Stimulated activated CD8-positive, alpha-beta memory T cell treated with anti-CD3 and anti-CD28 coated beads, Interleukin-15, amount 100 ng/mL, for 24 hours (primary cell): Measurements from ENCODE around the gene ANKFN1.
"Not testable (repeated sequence)": the region's sequence is repeated elsewhere in the genome, so short reads cannot be mapped to it uniquely, and the experiment has no call there.

Experiments
- DNase-seq: peaks from one replicate; pipeline ENCODE4 v3.0.0-alpha.2; 2020; ENCODE audit warnings: low read depth

The ANKFN1 gene

DNA sequence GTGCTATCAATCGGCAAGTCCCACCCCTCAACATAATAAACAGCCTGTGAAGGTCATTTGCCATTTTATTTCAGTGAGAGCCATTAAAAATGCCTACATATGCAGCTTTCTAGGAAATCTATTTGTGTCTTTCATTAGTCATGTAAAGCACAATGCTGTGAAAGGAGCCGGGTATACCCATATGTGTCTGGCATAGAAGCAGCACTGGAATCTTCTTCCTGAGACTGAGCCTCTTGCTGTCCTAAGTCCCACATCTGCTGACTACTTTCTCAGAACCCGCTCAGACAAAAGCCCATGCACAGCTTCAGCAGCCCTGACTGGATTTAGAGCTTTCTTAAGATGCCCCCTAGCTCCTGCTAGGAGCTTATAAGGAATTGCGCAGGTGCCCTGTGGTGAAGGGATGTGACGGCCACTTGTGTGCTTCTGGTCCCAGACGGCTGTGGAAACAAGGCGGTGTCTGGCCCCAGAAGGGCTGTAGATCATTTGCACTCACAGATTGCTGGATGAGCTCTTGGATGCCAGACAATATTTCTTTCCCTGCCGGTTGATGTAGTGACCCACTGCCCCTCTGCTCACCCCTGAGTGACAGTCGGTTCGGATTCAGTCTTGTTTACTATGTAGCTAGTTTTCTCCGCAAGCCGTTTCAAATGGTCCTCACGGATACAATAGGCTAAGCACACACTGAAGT is 172.2 kb downstream of the ANKFN1 start:
- DNase-seq = no peak

DNA sequence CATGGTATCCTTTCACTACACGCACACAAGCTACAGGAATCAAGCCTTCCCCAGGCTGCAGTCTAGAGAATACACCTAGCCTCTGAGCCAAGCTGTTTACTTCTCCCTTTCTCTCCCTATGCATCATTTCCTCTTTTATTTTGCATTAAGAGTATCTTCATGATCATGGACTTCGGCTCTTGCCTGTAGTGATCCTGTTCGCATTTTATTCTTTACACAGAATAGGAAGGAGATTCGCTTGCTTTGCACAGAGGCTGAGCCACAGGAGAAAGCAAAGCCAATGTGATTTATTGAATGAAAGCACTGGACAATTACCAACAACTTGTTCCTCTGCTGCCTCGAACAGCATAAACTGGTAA is 172.7 kb downstream of the ANKFN1 start:
- no peak for DNase-seq

DNA sequence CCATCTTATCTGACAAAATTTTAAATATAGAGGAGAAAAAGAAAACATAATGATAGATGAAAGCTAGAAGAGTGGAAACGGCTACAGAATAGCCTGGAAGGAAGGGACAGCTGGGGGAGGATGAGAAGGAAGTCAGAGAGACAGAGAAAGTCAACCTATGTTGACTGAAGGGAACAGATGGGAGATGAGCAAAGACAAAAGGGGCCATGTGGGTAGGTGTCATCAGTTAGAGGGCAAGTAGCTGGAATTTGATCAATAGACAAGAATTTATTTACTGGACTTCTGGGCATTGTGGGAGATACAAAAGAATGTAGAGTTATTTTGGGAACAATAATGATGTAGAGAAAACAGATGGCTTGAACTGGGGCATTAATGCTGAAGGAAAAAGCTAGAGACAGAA is 194.4 kb downstream of the ANKFN1 start:
- DNase-seq = no peak

DNA sequence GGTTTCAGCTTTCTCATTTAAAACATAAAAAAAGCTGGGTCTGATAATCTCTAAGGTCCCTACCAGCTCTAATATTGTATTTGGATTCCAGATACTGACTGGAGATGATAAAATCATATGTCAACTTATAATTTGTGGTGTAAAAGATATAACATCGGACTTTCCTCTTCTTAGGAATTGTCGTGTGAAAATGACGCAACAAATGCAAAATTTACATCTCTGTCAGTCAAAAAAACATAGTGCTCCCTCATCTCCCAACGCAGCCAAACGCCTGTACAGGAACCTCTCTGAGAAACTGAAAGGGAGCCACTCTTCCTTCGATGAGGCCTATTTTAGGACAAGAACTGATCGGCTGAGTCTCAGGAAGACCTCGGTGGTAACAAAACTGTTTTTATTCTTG is 197.3 kb downstream of the ANKFN1 start:
- DNase-seq = no peak

DNA sequence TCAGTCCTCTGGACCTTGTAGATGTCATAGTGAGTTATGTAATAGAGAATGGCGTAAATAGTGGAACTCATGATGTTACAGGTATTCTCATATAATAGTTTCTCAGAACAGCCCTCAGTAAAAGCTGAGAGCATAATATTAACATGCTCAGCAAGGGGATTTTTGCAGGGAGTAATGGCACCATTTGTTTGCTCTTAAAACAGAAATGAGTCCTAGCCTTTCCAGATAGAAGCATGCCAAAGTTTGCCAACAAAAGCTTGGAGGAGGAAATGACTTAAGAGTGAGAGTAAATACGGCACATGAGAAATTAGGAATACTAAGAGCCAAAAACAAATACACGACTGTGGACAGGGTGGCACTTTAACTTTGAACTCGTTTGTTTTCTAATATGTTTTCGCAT is 198.4 kb downstream of the ANKFN1 start:
- DNase-seq = no peak

DNA sequence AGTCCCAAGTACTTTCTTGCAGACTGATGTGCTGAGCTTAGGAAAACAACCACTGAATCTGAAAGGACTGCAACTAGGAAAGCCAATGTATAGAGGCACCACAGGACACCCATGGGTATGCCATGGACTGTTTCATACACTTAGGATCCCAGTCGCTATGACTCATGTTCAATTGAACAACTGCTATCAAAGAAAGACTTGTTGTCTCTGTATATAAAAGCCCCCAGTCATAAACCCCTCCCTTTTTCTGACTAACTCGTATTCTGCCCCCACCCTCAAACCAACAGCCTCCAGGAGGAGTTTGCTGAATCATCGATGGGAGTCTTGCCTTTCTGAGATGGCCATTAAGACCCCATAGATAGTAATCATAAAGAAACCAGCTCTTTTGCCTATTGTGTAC is 205.4 kb downstream of the ANKFN1 start:
- DNase-seq = no peak

DNA sequence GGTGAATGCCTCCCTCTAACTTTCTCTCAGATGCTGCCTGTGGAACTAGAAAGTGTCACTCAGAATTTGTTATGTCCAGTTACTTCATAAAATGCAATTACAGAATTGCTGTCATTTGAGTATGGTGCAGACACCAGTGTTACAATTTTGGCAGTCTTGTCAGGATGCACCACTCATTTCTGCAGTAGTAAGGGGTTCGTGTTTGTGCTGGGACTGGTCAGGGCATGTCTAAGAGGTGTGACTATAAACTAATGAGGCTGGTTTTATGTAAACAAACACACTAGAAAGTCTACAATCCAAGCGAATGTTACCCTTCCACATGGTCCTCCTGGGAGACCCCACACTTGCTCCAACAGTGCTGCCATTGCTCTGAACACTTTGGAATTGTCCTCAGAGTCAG is 206.2 kb downstream of the ANKFN1 start:
- no peak for DNase-seq

DNA sequence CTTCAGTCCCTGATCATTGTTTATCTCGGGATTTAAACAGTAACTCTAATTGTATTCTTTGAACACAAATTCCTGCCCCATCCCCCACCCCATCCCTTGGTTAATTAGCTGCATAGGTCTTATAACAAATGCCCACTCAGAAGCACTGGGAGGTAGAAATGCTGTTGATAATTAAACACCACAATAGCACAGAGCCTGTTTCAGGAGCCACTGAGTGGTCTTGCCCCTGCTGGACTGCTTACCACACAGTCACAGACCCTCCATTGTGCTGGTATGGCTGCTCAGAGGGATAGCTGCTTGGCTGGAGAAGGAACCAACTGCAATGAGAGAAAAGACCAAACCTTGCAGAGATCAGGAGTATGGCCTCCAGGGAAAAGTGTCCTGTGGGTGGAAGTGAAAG is 214.1 kb downstream of the ANKFN1 start:
- DNase-seq = no peak

DNA sequence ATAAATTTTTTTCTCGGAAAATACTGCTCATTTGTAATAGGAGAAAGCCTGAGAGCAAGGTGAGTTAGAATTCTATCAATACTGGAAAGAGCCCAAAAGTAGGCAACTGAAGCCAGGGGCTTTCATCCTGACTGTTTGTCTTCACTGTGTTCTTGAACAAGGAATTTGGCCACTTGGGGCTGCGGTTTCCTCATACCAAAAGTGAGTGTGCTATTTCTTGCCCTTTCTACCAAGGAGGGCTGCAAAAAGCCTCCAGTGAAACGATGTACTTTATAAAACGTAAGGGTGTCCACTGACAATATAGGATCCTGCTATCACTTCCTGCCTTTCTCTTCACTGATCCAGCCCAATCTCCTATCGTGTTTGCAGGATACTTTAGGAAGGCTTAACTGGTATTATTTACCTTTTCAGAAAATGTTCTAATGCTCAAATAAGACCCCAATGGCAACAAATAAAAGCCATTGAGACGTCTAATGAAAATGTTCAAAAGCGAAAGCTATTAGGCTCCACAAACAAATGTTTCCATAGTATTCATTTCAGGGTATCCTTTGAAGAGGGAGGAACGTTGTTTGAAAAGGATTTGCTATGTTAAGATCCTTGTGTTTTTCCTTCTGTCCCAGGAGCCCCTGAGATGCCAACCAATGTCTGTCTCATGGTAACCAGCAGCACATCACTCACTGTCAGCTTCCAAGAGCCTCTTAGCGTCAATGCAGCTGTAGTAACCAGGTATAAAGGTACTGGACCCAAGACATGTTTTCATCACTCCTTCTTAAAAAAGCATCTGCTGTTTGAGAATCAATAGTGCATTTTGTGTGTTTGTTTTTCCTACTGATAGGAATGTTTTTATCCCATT is 220.9 kb downstream of the ANKFN1 start:
- DNase-seq = no peak

DNA sequence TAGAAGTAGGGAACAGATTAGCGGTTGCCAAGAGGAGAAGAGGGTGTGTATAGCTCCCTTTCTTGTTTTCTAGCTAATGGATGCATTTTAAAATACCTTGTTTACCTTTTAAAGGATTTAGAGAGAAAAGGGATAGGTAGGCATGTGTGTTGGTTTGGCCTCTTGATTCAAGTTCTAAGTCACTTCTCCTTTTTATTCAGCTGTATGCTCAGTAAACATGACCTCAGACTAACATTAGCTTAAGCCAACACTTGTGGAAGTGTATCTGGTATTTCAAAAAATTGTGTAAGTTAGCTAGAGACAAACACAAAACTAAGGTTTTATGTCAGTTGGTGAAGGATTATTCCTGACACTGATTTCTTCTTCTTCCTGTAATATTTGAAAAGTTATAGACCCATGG is 236.1 kb downstream of the ANKFN1 start:
- DNase-seq = no peak

DNA sequence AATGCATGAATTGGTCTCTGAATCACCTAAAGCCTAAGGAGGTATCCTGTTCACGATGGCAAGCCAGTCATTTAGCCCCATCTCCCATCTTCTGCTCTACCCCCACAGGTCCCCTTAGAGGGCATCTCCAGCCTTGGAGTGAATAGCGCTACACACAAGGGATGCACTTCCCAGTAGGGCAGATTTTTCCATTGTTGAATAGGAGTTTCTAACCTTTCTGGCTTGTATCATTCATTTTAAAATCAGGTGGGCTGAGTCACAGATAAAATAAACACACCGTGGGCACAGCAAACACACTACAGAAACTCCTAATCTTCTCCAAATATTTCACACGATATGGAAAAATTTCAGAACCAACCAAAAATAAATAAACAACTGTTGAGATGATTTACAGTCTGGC is 239.0 kb downstream of the ANKFN1 start:
- DNase-seq = no peak

DNA sequence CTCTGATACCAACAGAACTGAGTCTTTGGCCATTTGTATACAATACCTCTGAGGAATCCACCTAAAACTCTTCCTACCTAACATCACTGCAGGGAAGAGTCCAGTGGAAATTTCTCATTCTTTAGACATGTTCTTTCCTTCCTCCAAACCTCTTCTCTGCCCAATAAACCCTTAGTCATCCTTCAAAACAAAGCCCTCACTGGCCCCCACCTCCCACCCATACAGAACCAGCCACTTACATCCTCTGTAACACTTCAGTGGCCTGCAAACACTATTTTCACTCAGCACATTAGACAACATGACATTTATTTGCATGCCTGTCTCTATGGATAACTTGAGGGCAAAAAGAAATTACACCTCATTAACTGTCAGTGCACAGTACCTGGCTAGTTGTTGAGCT is 239.9 kb downstream of the ANKFN1 start:
- DNase-seq = no peak

DNA sequence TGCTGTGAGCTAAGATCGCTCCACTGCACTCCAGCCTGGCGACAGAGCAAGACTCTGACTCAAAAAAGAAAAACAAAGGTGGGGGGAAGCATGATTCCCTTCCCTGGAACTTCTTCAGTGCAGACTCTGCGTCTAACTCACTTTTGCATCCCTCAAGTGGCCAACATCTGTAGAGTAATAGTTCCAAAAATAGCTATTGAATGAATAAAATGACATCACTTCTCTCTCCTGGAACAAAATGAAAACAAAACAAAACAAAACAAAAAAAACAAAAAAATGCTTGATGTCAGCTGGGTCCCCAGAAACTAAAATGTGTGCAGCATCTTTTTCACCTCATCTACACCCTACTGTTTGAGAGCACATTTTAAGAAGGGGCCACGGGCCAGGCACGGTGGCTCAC is 242.5 kb downstream of the ANKFN1 start:
- no peak for DNase-seq

DNA sequence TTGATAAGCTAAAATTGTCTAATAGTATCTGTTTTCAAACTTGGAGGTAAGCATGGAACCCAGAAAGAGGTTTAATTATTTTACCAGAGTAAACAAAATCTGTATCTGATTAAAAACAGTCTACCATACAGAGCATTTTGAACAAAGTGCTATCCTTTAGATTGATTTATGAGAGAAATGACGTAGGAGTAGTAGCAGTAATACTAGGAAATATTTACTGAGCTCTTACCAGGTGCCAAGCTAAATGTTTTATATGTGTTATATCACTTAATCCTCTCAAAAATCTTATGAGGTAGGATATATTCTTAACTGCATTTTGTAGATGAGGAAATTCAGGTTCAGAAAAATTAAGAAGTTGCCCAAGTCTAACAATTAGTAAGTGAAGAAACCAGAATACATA is 253.8 kb downstream of the ANKFN1 start:
- no peak for DNase-seq

DNA sequence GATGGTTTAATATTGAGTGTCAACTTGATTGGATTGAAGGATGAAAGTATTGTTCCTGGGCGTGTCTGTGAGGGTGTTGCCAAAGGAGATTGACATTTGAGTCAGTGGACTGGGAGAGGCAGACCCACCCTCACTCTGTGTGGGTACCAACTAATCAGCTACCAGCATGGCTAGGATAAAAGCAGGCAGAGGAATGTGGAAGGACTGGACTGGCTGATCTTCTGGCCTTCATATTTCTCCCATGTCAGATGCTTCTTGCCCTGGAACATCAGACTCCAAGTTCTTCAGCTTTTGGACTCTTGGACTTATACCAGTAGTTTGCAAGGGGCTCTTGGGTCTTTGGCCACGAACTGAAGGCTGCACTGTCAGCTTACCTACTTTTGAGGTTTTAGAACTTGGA is 259.1 kb downstream of the ANKFN1 start:
- not testable (repeated sequence) for DNase-seq

DNA sequence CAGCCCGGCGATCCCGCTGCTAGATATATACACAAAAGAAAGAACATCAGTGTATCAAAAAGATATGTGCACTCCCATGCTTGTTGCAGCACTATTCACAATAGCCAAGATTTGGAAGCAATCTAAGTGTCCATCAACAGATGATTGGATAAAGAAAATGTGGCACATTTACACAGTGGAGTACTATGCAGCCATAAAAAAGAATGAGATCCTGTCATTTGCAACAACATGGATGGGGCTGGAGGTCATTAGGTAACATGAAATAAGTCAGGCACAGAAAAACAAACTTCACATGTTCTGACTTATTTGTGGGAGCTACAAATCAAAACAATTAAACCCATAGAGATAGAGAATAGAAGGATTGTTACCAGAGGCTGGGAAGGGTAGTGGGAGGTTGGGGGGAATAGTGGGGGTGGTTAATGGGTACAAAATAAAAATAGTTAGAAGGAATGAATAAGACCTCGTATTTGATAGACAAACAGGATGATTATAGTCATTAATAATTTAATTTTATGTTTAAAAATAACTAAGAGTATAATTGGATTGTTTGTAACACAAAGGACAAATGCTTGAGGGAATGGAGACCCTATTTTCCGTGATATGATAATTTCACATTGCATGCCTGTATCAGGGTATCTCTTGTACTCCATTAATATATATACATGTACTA is 263.5 kb downstream of the ANKFN1 start:
- no peak for DNase-seq

DNA sequence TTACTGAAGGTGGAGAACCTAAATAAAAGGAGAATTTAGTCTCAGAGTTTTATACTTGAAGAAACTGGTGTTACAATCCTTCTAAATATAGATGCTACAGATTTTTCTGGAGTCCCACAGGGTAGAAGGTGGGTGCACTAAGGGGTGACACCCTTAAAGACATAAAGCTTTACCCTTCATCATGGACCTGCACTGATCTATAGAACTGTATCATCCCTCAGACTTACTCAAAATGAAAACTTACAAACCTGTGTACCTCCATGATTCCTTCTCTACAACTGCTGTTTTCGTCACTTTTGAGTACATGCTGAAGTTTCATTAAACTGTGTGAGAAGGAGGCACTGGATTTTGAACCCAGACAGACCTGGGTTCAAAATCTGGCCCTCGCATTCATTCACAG is 270.7 kb downstream of the ANKFN1 start:
- DNase-seq = no peak

DNA sequence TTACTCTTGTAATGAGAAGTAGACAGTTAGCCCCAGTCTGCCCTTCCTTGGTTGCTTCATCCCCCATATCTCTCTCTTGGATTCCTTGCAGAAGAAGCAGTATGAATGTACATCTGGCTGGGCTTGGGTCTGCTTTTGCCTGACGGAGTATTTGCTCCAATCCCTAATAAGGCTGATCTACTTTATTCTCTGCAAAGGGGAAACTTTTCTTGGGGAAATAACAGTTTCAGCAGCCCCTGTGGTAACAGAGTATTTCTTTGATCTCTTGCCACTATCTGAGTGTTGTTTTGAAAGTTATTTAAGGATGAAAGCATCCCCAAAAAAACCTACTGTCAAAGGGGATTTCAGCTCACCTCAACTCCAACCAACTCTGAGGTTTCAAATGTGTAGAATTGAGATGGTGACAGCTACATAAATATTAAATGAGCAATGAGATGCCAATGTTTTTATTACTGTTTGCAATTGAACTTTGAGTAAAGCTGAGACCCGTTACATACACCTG is 271.3 kb downstream of the ANKFN1 start:
- no peak for DNase-seq

DNA sequence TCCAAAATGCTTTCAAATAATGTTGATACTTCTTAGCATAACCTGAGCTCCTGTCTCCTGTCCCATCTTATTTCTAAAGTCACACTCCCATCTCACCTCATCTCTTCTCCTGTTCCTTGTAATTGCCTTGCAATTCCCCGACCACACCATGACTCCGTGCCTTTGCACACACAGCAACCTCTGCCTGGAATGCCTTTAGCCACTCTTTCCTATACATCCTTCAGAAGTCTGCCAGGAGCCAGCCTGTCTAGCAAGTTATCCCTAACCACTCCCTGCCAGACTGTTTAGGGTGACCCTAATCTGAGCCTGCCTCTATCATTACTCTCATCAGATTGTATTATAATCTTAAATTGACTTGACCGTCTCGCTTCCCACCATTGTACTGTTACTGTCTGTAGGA is 272.2 kb downstream of the ANKFN1 start:
- DNase-seq = no peak

DNA sequence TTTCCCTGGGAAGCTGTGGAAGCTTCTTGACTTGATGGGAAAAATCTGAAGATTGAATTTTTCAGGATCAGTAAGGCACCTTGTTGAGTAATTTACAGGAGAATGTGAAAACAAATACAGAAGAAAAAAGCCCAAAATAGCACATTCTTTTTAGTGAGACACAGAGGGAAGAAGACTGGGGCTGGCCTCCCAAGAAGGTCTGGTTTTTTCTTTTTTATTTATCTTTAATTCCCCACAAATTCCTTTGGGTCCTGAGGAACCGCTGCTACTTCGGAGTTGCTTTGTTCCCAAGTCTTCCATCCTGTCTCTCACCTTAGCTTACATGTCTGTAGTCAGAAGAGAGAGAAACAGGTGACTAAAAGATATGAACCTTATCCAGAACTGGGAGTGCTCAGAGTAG is 273.6 kb downstream of the ANKFN1 start:
- no peak for DNase-seq

DNA sequence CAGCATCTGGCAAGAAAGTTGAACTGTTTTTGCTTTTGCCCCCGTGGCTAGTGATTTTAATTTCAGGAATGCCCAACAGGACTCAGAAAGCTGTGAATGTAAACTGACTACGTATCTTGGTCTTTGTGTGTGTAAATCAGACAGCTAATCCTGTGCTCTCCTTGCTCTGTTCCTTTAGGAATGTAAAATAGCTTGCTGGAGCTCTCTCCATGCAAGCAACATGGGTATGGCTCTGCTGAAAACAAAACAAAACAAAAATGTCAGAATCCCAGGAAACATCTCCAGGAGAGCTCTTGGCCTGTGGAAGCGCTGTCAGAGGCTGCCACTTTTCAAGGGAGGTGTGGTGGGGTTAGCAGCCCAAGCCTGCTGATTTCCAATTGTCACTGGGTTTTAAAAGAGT is 278.5 kb downstream of the ANKFN1 start:
- no peak for DNase-seq

DNA sequence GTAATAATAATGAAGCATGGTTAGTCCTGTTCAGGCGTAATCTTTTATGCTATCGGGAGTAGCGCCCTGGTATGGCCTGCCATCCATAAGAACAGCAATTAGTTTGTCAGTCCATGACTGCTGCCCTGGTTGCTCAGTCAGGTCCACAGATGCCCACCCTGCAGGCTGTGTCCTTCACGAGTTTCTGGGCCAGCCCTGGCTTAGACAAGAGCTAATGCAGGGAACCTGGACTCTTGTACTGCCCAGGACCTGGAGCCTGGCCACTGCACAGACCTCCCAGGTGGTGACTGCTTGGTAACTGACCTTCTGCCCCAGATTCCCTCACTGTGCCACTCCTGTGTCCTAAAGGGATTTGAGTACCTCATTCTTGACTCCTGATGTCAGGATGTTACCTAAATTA is 279.2 kb downstream of the ANKFN1 start:
- DNase-seq = no peak

DNA sequence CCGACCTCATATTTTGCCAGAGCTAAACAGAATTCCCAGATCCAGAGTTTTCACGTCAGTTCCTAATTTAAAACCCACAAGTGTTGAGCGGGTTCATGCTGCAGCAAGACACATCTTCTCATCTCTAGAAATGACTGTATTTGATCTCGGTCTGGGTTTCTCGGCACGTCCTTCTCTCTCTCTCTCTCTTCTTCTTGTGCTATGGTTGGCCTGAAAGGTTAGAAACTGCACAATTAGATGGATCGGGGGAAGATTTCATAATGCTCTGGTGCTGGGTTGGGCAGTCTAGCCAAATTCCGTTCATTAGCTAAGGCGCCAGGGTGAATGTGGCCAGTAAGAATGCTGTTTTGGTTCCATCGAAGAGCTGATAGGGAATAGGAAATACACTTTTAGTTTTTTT is 281.3 kb downstream of the ANKFN1 start:
- no peak for DNase-seq
